GM19035 (cell line): ENCODE results near the gene ABHD18.
A peak's percentile ranks its signal among the peaks of the same experiment; 100 is the strongest.
"Not testable (repeated sequence)": the region's sequence is repeated elsewhere in the genome, so short reads cannot be mapped to it uniquely, and the experiment has no call there.

Source experiments
- ATAC-seq: cut with Tn5 transposase; IDR thresholded peaks from one replicate; pipeline ENCODE4 v1.9.1; 2021; ENCODE audit not compliant: unreplicated experiment

The ABHD18 gene

DNA sequence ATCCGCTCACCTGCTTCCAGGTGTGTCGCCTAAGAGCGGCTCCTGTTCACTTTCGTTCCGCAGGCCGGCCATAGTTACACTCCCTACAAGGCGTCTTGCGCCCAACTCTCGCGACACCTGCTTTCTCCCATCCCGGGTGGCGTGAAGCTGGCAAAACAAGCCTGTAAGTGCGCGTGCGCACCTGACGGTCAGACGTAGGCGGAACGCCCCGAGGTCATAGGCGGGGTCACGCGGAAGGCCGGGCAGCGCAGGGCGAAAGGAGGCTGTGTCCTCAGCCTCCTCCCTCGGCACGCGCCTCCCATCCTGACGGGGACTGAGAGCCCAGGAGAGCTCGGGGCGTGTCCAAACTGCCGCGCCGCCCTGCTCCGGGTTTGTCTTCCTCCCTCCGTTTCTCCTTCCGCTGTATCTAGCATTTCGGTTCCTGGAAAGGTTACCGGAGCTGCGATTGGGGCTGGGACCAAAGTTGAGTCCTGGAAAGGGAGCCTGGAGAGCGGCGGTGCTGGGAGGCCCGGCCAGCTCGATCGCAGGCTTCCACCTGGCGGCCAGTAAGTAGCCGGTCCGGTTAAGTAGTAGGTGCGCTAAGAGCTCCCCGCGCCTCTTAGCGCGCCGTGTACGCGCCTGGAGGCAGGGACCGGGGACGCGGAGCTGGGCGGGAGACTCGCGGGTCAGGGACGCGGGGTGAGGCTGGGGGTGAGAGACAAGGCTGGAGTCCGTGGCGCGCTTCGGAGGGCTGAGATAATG, at the start of gene ABHD18, which contains the start of gene MFSD8:
TSS of gene ABHD18 (plus strand) at position 345 of the 741 bp plus-strand sequence. CDS start 17,550 bp downstream, outside the sequence.
TSS of gene MFSD8 (minus strand) at position 112 of the 741 bp plus-strand sequence. CDS start at position 72, 40 bp downstream.
- ATAC-seq, result peak; percentile 94

DNA sequence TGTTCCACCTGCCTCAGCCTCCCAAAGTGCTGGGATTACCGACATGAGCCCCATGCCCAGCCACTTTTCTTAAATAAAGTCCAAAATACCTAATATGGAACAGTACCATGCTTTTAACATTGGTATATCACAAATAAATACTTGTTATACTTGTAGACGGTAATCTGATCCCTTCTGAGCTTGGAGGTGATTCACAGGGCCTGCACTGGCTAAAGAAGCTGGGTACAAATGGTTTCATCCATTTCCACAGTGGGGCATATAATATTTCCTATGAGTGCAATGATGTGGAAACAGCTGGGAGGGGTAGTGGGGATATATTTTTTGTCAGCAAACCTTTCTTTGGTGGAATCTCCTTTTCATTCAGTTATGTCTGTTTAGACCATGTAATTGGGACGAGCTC, 48.7 kb upstream of the ABHD18 start:
- ATAC-seq, result no peak

DNA sequence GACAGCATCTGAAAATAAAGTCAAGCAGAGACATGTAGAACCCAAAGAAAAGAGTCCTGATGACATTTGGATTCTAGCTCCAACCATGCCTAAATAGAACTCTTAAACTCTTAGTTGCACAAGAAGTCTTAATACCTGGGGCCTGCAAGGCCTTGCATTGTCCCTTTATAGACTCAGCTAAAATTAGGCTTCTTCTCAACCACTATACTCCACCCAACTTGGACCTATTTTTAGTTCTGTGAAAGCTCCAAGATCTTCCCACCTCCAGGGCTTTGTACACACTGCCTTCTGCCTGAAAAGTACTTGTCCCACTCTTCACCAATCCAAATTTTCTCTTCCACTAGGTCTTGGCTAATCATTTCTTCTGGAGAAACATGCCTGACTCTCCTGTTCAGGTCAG, 48.1 kb upstream of the ABHD18 start:
- no peak for ATAC-seq

DNA sequence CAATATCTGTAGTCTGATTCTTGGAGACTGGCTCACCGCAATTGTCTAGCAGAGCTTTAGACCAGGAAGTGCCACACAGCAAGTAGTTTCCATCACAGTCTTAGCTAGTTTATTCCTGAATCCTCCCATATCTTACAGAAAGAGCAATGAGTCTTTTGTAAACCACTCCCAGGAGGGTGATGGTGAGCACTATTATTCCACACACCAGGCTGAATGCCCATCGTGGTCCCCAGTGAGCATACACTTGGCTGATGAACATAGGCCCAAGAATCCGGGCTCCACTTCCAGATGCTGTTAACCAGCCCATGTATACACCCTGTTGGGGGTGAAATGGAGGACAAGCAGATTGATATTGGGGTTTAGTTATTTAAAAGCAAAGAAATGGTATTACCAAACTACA, 44.7 kb upstream of the ABHD18 start:
- no peak for ATAC-seq

DNA sequence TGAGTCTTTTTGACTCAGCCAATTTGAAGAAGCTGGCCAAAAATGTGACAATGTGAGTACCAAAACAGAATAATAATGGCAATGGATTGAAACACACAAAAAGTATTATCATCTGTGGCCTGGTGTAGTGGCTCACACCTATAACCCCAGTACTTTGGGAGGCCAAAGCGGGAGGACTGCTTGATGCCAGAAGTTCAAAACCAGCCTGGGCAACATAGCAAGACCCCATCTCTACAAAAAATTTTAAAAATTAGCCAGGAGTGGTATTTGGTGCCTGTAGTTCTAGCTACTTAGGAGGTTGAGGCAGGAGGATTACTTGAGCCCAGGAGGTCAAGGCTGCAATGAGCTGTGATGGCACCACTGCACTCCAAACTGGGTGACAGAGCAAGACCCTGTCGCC, 43.0 kb upstream of the ABHD18 start:
- no peak for ATAC-seq

DNA sequence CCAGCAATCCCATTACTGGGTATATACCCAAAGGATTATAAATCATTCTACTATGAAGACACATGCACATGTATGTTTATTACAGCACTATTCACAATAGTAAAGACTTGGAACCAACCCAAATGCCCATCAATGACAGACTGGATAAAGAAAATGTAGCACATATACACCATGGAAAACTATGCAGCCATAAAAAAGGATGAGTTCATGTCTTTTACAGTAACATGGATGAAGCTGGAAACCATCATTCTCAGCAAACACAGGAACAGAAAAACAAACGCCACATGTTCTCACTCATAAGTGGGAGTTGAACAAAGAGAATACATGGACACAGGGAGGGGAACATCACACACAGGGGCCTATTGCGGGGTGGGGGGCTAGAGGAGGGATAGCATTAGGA, 39.5 kb upstream of the ABHD18 start:
- ATAC-seq, result not testable (repeated sequence)

DNA sequence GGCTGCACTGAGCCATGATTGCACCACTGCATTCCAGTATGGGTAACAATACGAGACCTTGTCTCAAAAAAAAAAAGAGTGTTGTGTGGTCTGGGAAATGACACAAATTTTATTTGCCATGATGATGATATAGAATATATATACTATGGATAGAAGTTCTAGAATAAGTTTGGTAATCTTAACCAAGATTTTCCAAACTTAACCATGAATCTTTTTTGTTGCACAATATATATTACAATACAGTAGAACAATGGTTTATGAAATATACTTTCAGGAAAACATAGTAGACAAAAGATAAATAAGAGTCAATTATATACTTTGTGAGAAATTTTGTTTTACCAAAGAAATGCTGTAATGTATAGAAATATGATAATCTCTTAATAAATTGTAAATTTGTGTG, 35.0 kb upstream of the ABHD18 start:
- no peak for ATAC-seq

DNA sequence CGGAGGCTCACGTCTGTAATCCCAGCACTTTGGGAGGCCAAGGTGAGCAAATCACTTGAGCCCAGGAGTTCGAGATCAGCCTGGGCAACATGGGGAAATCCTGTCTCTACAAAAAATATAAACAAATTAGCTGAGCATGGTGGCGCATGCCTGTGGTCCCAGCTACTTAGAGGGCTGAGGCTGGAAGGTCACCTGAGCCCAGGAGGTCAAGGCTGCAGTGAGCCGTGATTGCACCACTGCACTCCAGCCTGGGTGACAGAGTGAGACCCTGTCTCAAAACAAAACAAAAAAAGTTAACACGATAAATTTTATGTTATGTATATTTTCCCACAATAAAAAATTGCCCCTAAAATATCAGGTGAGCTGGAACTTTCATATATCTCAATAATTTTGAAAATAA, 33.4 kb upstream of the ABHD18 start:
- not testable (repeated sequence) for ATAC-seq

DNA sequence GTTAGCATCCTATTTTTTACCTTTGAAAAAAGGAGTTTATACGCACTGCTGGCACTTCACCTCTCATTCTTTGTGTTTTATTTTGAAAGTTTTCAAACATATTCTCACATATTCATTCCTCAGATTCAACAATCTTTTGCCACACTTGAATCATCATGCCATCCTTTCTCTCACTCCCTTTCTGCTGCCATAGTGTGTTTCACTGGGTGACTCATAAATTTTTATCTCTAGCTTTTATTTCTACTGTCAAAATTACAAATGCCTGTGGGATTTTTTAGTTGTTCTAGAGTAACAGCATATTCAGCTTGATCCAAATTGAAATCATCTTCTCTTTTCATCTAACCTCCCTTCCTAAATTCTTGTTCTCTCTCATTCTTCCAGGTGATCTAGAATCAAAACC, 28.2 kb upstream of the ABHD18 start:
- ATAC-seq, result no peak

DNA sequence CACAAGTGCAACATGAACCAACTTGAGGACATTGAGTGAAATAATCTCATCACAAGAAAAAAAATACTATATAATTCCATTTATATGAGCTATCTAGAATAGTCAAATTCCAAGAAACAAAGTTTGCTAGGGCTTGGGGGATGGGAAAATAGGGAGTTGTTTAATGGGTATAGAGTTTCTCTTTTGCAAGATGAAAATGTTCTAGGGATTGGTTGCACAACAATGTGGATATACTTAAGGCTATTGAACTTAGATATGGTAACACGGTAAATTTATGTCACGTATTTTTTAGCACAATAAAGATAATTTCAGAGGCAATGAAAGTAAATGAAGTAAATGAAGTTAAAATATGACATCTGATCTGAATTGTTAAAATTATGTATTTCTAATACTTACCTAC, 8.1 kb upstream of the ABHD18 start:
- ATAC-seq, result no peak

DNA sequence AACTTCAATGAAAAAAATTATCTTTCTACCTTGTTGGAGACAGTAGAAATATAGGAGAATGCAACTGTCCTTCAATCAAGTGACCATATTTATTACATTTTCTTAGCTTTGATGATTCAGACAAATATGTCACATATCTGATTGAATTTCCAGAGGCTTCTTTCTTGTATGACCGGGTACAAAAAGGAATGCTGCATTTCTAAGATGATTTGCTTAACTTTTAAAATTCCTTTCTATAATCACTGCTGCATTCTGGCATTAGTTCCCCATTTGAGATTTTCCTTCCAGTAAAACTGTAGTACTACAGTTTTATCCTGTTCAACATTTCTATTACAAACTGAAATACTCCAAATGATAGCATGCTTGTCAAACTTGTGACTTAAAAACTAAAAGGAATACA, 5.4 kb upstream of the ABHD18 start:
- no peak for ATAC-seq

DNA sequence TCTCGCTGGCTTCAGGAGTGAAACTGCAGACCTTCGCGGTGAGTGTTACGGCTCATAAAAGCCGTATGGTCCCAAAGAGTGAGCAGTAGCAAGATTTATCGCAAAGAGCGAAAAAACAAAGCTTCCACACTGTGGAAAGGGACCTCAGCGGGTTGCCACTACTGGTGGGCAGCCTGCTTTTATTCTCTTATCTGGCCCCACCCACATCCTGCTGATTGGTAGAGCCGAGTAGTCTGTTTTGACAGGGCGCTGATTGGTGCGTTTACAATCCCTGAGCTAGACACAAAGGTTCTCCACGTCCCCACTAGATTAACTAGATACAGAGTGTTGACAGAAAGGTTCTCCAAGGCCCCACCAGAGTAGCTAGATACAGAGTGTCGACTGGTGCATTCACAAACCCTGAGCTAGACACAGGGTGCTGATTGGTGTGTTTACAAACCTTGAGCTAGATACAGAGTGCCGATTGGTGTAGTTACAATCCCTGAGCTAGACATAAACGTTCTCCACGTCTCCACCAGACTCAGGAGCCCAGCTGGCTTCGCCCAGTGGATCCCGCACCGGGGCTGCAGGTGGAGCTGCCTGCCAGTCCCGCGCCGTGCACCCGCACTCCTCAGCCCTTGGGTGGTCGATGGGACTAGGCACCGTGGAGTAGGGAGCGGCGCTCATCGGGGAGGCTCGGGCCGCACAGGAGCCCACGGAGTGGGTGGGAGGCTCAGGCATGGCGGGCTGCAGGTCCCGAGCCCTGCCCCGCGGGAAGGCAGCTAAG, 1.4 kb upstream of the ABHD18 start:
- ATAC-seq, result not testable (repeated sequence)

DNA sequence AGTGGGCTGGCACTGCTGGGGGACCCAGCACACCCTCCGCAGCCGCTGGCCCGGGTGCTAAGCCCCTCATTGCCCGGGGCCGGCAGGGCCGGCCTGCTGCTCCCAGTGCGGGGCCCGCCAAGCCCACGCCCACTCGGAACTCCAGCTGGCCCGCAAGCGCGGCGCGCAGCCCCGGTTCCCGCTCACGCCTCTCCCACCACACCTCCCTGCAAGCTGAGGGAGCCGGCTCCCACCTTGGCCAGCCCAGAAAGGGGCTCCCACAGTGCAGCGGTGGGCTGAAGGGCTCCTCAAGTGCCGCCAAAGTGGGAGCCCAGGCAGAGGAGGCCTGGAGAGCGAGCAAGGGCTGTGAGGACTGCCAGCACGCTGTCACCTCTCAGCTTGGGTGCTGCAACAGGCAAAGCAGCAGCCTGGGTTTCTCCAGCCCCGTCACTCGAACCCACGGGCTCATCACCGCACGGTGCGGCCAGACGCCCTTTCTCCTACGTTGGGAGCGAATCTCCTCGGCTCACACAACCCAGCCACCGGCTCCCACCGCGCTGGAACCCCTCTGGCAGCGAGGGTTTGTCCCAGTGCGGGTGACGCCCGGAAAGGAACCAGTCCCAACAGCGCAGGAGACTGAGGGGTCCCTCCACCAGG, 662 bp upstream of the ABHD18 start:
- ATAC-seq, result peak; percentile 26

DNA sequence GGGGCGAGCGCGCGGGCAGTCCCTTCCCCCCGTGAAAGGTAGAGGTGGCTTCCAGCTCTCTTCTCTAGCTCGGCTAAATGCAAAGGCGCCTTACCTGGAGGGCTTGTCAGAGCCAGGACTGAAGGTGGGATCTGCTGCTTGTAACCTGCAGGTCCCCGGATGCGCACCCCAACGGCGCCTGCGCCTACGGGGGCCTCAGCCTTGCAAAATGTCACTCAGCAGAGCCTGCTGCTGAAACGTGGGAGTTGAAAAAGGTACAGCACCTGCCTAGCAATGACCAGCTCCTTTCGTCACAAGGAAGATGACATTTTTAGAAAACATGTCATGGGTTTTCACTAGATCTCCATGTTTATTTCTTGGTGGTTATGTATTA, 583 bp downstream of the ABHD18 start:
- peak; percentile 36 for ATAC-seq

DNA sequence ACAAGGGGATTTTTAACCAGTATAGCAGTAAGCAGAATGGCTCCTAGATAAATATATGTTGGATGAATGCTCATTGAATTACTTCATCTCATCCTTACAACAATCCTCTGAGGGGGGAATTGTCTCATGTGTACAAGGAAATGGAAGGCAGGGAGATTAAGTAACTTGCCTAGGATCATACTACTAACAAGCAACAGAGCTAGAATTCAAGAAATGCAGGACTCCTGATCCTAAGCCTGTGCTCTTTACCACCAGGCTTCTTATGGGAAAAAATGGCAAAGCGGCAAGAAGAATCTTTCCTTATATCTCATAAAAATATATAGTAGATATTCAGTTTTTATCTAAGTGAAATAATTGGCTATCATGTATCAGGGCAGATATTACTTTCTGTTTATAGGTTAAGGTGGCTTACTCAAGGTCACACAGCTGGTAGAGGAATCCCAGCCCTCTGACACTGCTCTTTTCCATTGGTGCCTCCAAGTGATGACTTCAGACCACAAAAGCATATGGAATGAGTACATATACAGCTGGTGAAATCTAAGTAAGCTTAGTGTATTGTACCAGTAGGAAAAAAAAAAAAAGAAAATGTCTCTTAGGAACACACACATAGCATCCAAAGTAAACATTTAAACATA, 2.1 kb downstream of the ABHD18 start:
- ATAC-seq, result no peak

DNA sequence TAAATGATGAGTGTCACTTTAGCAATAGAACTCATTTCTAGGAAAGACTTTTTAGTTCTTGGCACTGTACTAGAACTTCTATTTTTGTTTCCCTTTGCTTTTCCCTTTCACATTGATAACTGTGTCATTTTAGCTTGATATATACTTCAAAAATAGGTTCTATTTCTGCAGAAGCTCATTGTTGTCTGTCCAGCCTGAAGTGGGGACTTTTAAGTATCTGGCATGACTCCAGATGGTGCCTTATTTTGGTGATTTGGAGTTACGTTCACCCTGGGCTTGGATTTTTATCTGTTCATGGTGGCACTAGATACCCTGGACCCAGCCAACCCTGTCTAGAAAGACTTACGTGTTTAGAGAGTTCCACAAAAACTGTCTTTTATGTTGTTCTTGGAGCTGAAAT, 3.4 kb downstream of the ABHD18 start:
- no peak for ATAC-seq

DNA sequence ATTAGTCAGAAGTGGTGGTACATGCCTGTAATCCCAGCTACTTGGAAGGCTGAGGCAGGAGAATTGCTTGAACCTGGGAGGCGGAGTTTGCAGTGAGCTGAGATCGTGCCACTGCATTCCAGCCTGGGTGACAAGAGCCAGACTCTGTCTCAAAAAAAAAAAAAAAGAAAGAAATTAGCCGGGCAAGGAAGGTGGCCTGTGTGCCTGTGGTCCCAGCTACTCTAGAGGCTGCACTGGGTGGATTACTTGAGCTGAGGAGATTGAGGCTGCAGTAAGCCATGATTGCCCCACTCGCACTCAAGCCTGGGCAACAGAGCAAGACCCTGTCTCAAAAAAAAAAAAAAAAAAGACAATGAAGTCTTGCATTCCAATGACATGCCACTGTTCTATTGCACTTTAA, 5.7 kb downstream of the ABHD18 start:
- not testable (repeated sequence) for ATAC-seq

DNA sequence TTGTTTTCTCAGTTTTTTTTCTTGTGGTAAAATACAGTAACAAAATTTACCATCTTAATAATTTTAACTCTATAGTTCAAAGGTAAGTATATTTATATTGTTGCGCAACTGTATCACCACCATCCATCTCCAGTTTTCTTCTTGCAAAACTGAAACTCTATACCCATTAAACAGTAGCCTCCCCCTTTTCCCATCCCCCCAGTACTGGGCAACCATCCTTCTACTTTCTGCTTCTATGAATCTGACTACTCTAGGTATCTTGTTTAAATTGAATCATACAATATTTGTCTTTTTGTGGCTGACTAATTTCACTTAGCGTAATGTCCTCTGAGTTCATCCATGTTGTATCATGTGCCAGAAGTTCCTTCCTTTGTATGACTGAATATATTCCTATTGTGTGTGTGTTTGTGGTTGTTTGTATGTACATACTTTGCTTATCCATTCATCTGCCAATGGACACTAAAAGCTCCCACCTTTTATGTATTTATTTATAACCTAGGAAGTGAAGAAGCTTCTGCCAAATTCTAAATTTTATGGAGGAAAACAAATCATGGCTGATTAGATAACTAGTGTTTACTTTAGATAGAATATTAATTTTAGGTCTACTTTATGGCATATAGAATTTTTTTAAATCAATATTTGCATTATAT, 10.0 kb downstream of the ABHD18 start:
- ATAC-seq, result no peak

DNA sequence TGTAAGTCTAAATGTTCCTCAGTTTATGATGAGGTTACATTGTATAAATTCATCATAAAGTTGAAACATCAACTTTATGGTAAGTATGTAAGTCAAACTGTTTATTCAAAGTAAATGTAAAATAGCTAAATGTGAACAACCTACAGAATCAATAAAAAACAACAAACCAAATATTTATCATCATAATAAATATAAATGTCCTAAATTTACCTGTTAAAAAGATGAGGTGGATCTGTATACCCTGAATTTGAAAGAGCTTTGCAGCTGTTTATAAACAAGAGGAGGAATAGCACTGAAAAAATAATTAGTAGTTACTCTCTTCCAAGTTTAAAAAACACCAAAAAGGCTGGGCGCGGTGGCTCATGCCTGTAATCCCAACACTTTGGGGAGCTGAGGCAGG, 13.7 kb downstream of the ABHD18 start:
- ATAC-seq, result no peak

DNA sequence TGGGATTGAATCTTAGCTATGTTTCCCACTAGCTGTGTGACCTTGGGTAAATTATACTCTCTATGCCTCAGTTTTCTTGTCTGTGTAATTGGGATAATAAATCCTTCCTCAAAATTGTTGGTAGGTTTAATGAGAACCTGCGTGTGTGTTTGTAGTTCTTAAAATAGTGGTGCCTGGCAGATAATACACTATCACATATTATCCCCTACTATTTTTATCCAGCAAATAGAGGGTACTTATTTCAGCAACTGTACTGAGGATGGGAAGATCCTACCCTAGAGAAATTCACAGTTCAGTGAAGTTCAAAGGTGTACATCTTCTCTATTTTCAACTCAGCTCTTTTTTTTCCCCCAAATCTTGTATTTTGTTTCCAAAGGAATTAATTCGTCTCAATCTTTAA, 17.2 kb downstream of the ABHD18 start:
- ATAC-seq, result no peak

DNA sequence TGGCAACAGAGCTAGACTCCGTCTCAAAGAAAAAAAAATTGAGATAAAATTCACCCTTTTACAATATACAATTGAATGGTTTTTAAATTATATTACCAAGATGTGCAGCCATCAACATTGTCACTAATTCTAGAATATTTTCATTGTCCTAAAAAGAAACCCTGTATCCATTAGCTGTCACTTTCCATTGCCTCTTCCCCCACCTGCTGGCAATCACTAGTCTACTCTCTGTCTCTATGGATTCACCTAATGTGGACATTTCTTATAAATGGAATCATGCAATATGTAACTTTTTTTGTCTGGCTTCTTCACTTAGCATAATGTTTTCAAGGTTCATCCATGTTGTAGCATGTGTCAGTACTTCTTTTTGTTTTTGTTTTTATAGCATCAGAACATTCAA, 20.8 kb downstream of the ABHD18 start:
- ATAC-seq, result no peak
